Tibial nerve (tissue), 4 donors: Measurements from ENCODE around the gene ZNF358. TPM values are rescaled to one million over a fixed set of nuclear protein-coding genes. Genes with fewer than 3 reads are reported as not detected.

Experiments used
- DNase-seq, 2 donors: peaks; one replicate each; pipeline ENCODE4 v3.0.0-alpha.2; 2019; ENCODE audit warnings: low spot score in 2 of 2
- H3K27ac ChIP-seq, 4 donors: fragments of 200-600 bp; sonication (generic) in 3 of 4; one replicate each; pipeline ENCODE4 v1.5.1; 2017 to 2019; ENCODE audit warnings: mild to moderate bottlenecking in 1 of 4
- H3K27me3 ChIP-seq, 2 donors: fragments of 200-600 bp; sonication (generic) in 1 of 2; one replicate each; pipeline versions ENCODE4 v1.5.1 to v1.6.0; 2017 to 2019
- H3K36me3 ChIP-seq, 3 donors: fragments of 200-600 bp; sonication (generic); one replicate each; pipeline ENCODE4 v1.5.1; 2018 to 2019
- H3K4me1 ChIP-seq, 4 donors: fragments of 200-600 bp; sonication (generic) in 3 of 4; one replicate each; pipeline ENCODE4 v1.5.1; 2017 to 2019
- H3K4me3 ChIP-seq, 4 donors: fragments of 200-600 bp; sonication (generic) in 3 of 4; one replicate each; pipeline ENCODE4 v1.5.1; 2017 to 2019; ENCODE audit warnings: mild to moderate bottlenecking in 1 of 4, moderate library complexity in 1 of 4
- H3K9me3 ChIP-seq, 4 donors: fragments of 200-600 bp; sonication (generic) in 3 of 4; one replicate each; pipeline ENCODE4 v1.5.1; 2017 to 2019
- EP300 ChIP-seq, 2 donors: sonication (generic); formaldehyde crosslinking; IDR thresholded peaks; one replicate each; pipeline ENCODE4 v1.6.1; 2017; ENCODE audit warnings: antibody characterized with exemption in 2 of 2, mild to moderate bottlenecking in 1 of 2
- POLR2A ChIP-seq, 2 donors: fragments of 450-650 bp; IDR thresholded peaks; one replicate each; pipeline ENCODE4 v1.6.1; 2017; ENCODE audit warnings: antibody characterized with exemption in 2 of 2, mild to moderate bottlenecking in 2 of 2, moderate library complexity in 2 of 2
- WGBS, 2 donors: methylation state at CpG; one replicate each; pipeline ENCODE4 v1.1.5; 2018; 5-methylcytosine and 5-hydroxymethylcytosine counted together
- total RNA-seq, 4 donors: library from RNA; depleted of rRNA; stranded (reverse); fragments of >200 nt; gene quantifications; one replicate each; pipeline ENCODE4 v1.1.0, GENCODE V29; 2016
- TF ChIP-seq, protein P1 (sequence below), 5 experiments: fragments of 200-600 bp in 3 of 5; fragments of 450-650 bp in 2 of 5; sonication (generic) in 3 of 5; IDR thresholded peaks; one replicate each; pipeline ENCODE4 v1.5.1; 2016 to 2019; ENCODE audit warnings: antibody characterized with exemption in 5 of 5, mild to moderate bottlenecking in 3 of 5, moderate library complexity in 2 of 5

ZNF358 gene
- total RNA-seq, 4 donors from 2014 or later: 40.0 to 84.0 (median 69.2) TPM

DNA sequence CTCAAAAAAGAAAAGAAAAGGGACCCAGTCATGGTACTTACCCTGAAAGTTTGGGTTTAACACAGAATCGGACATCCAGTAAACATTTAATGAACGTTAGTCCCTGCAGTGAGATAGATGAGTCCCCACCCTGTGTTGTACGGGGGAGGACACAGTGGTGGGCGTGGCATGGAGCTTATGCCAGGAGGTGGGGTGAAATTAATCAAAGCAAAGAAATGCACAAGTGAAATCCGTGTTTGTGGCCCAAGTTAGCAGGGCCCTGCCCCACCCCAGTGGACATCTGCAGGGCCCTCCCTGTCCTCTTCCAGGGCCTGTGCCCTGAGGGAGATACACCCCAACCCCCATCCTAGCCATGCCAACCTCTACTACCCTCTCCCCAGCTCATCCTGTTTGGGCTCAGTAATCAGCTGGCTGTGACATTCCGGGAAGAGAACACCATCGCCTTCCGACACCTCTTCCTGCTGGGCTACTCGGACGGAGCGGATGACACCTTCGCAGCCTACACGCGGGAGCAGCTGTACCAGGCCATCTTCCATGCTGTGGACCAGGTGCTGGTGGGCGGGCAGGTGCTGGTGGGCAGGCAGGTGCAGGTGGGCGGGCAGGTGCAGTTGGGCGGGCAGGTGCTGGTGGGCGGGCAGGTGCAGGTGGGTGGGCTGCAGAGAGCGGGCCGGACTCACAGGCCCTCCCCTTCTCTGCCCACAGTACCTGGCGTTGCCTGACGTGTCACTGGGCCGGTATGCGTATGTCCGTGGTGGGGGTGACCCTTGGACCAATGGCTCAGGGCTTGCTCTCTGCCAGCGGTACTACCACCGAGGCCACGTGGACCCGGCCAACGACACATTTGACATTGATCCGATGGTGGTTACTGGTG, 10.4 kb downstream of the ZNF358 start:
- no peak for DNase-seq
- peaks cover 0 to 72% (median 0%) of the 10 kb centered on the region in 3 donors for H3K36me3 ChIP-seq
- no peak for TF ChIP-seq POLR2A (IDR thresholded peaks at IDR 0.05)
- TF ChIP-seq, protein P1, sequence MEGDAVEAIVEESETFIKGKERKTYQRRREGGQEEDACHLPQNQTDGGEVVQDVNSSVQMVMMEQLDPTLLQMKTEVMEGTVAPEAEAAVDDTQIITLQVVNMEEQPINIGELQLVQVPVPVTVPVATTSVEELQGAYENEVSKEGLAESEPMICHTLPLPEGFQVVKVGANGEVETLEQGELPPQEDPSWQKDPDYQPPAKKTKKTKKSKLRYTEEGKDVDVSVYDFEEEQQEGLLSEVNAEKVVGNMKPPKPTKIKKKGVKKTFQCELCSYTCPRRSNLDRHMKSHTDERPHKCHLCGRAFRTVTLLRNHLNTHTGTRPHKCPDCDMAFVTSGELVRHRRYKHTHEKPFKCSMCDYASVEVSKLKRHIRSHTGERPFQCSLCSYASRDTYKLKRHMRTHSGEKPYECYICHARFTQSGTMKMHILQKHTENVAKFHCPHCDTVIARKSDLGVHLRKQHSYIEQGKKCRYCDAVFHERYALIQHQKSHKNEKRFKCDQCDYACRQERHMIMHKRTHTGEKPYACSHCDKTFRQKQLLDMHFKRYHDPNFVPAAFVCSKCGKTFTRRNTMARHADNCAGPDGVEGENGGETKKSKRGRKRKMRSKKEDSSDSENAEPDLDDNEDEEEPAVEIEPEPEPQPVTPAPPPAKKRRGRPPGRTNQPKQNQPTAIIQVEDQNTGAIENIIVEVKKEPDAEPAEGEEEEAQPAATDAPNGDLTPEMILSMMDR (IDR thresholded peaks at IDR 0.05): no peak
- TF ChIP-seq EP300 (IDR thresholded peaks at IDR 0.05): no peak
- no peak overlapping the region for H3K27ac ChIP-seq
- no peak overlapping the region for H3K4me3 ChIP-seq
- 86 to 89% methylated on average over 30 of the region's 31 CpGs for WGBS, 2 donors
- H3K9me3 ChIP-seq: no peaks in the 10 kb centered on the region
- no peaks in the 10 kb centered on the region for H3K27me3 ChIP-seq
- H3K4me1 ChIP-seq: peaks cover 0 to 27% (median 18%) of the 10 kb centered on the region in 4 donors

DNA sequence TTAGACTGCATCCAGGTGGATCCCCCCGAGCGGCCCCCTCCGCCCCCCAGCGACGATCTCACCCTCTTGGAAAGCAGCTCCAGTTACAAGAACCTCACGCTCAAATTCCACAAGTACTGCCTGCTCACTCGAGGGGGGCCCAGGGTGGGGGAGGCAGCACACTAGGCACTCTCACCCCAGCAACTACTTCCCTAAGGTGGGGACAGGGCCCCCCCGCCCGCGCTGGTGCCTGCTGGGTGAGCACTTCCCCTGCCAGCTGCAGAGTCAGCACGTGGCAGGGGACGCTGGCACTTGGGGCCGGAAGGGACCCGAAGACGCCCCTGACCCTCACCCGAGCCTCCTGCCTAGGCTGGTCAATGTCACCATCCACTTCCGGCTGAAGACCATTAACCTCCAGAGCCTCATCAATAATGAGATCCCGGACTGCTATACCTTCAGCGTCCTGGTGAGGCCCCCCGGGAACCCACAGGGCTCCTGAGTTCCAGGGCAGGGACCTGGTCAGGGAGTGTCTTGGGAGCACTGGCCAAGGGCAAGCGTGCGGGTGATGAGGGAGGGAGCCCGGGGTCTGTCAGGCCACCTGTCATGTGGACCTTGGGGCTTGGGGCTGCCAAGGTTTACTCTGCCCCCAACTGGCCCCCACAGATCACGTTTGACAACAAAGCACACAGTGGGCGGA, 11.8 kb downstream of the ZNF358 start:
- Histone ChIP-seq H3K4me3 (no peak overlapping the region), H3K36me3 (peaks cover 0 to 86% (median 0%) of the 10 kb centered on the region in 3 donors), H3K27me3 (no peaks in the 10 kb centered on the region), H3K4me1 (peaks cover 0 to 17% (median 9%) of the 10 kb centered on the region in 4 donors), H3K27ac (peak overlapping the region in 1 of 4 donors; percentile 16), H3K9me3 (no peaks in the 10 kb centered on the region)
- TF ChIP-seq POLR2A (IDR thresholded peaks at IDR 0.05): no peak
- TF ChIP-seq, protein P1 (IDR thresholded peaks at IDR 0.05): no peak
- WGBS, 2 donors: 76 to 83% methylated on average over 22 of the region's 25 CpGs
- DNase-seq: no peak

DNA sequence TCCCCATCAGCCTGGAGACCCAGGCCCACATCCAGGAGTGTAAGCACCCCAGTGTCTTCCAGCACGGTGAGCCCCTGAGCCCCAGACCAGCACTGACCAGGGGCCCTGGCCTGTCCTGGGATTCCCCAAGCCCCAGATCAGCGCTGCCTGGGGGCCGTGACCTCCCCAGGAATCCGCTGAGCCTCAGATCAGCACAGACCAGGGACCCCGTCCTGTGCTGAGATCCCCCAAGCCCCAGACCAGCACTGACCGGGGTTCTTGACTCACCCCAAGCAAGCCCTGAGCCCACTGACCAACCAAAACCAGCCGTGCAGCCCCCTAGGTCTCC, 12.3 kb downstream of the ZNF358 start:
- Histone ChIP-seq H3K9me3 (no peaks in the 10 kb centered on the region), H3K4me3 (no peak overlapping the region), H3K27me3 (no peaks in the 10 kb centered on the region), H3K4me1 (peaks cover 0 to 14% (median 6%) of the 10 kb centered on the region in 4 donors), H3K36me3 (peaks cover 0 to 86% (median 0%) of the 10 kb centered on the region in 3 donors), H3K27ac (no peak overlapping the region)
- no peak for DNase-seq
- WGBS, 2 donors: 86 to 93% methylated on average over 2 to 6 of the region's 7 CpGs
- TF ChIP-seq, protein P1 (IDR thresholded peaks at IDR 0.05): no peak
- TF ChIP-seq POLR2A (IDR thresholded peaks at IDR 0.05) (no peak), EP300 (IDR thresholded peaks at IDR 0.05) (no peak)

DNA sequence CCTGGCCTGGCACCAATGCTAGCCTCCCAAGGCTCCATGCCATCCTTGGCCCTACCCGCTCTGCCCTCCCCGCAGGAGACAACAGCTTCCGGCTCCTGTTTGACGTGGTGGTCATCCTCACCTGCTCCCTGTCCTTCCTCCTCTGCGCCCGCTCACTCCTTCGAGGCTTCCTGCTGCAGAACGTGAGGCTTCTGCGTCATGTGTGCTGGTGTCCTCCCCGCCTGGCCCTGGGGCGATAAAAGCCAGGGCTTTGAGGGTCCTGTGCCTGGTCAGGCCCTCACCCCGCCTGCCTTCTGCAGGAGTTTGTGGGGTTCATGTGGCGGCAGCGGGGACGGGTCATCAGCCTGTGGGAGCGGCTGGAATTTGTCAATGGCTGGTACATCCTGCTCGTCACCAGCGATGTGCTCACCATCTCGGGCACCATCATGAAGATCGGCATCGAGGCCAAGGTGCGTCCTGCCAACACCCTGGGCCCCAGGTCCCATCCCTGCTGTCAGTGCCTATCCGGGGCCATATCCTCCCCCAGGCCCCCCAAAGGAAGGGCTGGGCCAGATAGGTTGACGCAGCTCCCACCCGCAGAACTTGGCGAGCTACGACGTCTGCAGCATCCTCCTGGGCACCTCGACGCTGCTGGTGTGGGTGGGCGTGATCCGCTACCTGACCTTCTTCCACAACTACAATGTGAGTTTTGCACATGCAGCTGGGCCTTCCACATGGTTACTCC, 12.8 kb downstream of the ZNF358 start:
- no peak overlapping the region for H3K27ac ChIP-seq
- peaks cover 0 to 14% (median 4%) of the 10 kb centered on the region in 4 donors for H3K4me1 ChIP-seq
- H3K4me3 ChIP-seq: no peak overlapping the region
- DNase-seq: no peak
- WGBS, 2 donors: 90 to 95% methylated on average over 28 to 32 of the region's 32 CpGs
- peaks cover 0 to 86% (median 0%) of the 10 kb centered on the region in 3 donors for H3K36me3 ChIP-seq
- H3K27me3 ChIP-seq: no peaks in the 10 kb centered on the region
- no peak for TF ChIP-seq EP300 (IDR thresholded peaks at IDR 0.05)
- TF ChIP-seq, protein P1 (IDR thresholded peaks at IDR 0.05): no peak
- no peak for TF ChIP-seq POLR2A (IDR thresholded peaks at IDR 0.05)
- no peaks in the 10 kb centered on the region for H3K9me3 ChIP-seq
